GM18519 (cell line): ENCODE data around the gene HS6ST3.

Source experiments
- ATAC-seq: cut with Tn5 transposase; IDR thresholded peaks from one replicate; pipeline ENCODE4 v1.9.1; 2021; ENCODE audit warnings: mild to moderate bottlenecking, moderate library complexity; ENCODE audit not compliant: unreplicated experiment, low FRiP score

The HS6ST3 gene

DNA sequence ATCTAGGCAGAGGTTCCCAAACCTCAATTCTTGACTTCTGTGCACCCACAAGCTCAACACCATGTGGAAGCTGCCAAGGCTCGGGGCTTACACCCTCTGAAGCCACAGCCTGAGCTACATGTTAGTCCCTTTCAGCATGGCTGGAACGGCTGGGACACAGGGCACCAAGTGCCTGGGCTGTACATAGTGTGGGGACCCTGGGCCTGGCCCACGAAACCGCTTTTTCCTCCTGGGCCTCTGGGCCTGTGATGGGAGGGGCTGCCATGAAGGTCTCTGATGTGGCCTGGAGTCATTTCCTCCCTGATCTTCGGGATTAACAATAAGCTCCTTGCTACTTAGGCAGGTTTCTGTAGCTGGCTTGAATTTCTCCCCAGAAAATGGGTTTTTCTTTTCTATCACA, 108.1 kb downstream of the HS6ST3 start:
- no peak for ATAC-seq

DNA sequence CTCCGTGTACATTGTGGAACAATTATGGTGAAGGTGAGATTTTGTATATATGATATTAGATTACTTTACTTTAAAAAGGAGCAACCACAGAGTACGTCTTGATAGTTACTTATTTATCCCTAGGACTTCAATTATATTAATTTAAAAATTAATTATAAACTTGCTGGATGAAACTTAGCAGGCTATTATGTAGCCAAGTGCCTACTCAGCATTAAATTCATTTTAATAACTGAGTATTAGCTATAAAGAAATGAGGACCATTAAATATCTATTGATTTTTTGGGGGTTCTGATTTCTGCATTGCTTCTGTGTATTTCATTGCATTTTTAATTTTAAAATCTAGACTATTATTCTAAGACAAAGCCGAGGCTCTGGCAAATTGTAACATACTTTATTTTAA, 109.4 kb downstream of the HS6ST3 start:
- ATAC-seq = no peak

DNA sequence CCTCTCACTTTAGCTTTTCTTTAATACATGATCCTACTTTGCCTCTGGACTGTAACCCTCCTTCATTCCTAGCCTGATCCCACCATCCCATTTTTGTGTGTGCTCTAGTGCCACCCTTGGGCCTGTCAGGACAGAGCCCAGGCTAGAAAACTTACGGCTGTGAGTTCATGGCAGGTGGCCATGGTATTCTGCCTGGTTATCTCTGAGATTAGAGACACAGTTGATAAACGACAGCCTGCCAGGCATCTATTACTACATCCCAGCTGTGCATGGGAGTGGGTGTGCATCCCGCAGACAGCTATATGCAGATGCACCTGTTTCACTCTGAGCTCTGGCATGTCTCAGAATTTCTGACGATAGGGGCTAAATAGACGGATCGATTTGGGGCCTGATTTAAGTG, 110.9 kb downstream of the HS6ST3 start:
- ATAC-seq = no peak

DNA sequence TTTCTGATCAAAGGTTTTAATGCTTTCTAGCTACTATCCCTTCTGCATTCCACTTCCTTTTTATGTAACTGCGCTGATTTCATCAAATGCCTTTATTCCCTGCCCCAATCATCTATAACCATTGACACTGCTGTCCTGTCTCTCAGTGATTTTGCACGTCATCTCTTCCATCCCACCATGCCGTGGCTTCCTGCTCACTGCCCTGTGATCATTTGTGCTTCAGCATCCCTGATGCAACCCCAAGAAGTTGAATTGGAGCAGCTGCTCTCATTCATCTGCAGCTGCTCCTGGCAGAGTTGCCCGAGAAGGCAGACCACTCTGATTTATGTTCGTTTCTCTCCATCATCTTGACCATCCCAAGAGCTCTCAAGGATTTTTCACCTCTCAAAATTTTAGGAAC, 112.4 kb downstream of the HS6ST3 start:
- ATAC-seq = no peak

DNA sequence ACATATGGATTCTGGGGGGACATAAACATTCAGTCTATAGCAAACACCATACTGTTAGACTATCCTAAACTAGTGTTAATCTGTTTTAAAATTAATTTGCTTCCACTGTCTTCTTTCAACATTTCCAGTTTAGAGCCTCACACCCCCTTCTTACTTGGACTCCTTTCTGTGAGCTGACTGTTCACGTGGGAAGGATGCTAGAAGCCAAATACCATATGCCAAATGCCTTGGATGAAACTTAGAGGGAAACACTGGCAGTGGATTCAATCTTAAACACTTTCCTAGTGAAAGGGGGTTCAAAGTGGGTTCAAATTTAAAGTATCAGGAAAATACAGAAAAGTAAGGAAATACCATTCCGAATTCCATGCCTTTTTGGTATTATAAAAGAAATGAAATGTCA, 113.6 kb downstream of the HS6ST3 start:
- no peak for ATAC-seq

DNA sequence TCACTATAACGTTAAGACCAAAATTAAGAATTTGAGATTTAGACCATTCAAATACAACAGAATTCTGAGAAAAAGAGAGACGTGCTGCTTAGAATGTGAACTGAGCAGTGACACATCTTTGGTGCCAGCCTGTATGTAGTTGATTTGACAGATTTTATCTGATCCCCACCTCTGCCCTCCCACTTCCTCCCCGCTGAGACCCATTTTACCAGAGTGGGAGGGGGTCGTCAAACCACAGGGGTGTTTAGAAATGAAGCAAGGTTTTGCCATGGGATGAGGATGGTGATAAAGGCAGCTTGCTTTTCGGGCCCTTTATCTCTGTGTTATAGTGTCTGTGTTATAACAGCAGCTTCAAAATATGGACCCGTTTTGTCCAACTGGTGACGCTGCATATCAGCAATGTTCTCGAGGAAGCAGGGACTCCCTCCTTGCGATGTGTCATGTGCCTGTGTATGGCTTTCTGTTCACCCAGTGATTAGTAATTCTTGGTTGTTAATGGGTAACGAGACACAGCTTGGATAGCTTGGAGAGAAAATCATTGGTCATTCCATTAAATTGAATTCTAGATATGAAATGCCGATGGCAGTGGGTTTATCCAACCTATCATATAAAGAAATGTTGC, 125.0 kb downstream of the HS6ST3 start:
- no peak for ATAC-seq

GRCh38 chr13:96216543-96216942, 126.6 kb downstream of the HS6ST3 start:
- no peak for ATAC-seq

DNA sequence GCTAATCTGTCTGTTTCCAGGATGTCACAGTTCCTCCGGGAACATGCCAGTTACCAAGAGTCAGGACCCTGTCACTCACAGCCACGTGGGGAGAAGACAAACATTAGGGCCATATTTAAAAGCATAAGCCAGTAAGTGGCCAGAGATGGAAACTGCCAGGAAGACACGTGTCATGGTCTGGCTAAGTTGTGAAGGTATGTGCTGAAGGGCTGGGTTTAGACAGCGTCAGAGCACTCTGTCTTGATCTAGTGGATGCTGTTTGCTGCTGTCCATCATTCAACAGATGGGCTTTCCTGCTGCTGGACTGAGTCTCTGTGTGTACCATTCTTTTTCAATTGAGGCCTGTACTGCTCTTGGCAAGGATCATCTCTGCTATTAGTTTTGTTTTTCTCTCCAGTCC, 128.6 kb downstream of the HS6ST3 start:
- no peak for ATAC-seq

GRCh38 chr13:96221471-96221870, 131.6 kb downstream of the HS6ST3 start:
- ATAC-seq = no peak

- no peak for ATAC-seq
Measured at GRCh38 chr13:96223231-96223630, 133.3 kb downstream of the HS6ST3 start.

GRCh38 chr13:96229356-96229755, 139.4 kb downstream of the HS6ST3 start:
- ATAC-seq = no peak

GRCh38 chr13:96238241-96238640, 148.3 kb downstream of the HS6ST3 start:
- ATAC-seq = no peak

DNA sequence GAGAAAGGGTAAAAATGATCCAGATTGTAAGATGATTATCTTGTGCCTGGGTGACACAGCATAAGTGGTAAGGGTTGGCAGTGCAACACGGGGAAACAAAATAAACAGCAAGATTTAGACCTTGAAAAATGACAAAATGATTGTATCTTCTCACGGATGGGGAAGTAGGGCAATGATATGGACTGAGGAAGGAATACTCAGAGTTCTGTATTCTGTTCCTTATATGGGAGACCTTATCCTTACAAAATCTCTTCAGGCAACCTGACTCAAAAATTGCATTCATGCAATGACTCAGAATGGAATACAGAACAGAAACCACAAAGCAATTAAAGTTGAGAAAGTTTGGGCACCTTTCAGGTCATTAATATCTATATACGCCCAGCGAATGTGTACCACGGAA, 149.0 kb downstream of the HS6ST3 start:
- ATAC-seq = peak; percentile 49

GRCh38 chr13:96243376-96243775, 153.5 kb downstream of the HS6ST3 start:
- ATAC-seq = no peak

GRCh38 chr13:96248103-96248502, 158.2 kb downstream of the HS6ST3 start:
- no peak for ATAC-seq

GRCh38 chr13:96248996-96249395, 159.1 kb downstream of the HS6ST3 start:
- no peak for ATAC-seq

DNA sequence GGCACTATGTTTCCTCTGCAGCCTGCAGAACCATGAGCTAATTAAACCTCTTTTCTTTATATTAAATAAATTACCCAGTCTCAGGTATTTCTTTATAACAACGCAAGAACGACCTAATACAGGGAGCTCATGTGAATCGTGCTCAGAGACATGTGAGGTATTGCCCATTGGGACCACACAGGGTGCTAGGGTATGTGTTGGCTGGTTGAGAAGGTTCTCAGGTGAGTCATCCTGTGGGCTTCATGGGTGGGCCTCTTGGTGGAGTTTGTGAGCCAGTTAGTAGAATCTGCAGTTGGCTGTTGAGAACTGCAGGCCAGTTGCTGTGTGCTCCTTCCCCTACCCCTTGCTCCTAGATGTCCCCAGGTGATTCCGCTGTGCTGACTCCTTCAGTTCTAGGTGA, 163.0 kb downstream of the HS6ST3 start:
- ATAC-seq = no peak

- no peak for ATAC-seq
Measured at GRCh38 chr13:96273196-96273595, 183.3 kb downstream of the HS6ST3 start.

GRCh38 chr13:96274046-96274445, 184.1 kb downstream of the HS6ST3 start:
- no peak for ATAC-seq

DNA sequence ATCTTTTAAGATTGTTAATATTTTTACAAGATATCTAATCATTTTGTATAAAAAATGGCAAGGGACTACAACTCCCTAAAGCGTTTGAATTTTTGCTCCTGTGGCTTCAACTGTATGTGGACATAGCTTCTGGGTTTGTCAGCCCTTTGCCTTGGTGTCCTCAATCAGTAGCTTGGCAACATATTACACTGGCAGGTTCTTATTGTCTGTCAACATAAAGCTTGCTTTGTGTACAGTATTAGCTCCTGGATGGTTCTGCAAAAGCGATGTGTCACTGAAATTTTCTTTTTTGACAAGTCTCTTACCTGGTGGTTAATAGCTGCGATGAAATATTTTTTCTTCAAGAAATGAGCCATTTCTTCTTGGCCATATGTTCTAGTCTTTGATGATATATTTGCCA, 190.0 kb downstream of the HS6ST3 start:
- no peak for ATAC-seq

DNA sequence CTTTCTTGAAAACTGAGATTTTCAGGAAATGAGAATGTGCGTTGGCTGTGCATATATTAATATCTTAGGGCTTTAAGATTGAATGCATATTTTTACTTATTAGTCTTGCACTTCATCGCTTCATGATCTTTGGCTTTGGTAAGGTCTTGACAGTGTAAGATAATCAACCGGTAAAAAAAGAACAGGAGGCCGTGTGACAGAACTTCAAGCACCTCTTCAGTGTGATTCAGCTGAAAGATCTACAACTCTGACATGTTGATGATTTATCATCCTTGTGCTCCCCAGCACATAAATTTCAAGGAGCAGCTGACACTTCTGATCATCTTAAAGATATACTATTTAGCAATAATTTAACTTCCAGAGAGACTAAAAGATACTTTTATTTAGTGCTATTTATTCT, 195.1 kb downstream of the HS6ST3 start:
- no peak for ATAC-seq

GRCh38 chr13:96285729-96286128, 195.8 kb downstream of the HS6ST3 start:
- no peak for ATAC-seq
